ENCODE data around the gene HS6ST2. TPM values are rescaled to one million over a fixed set of nuclear protein-coding genes. Genes with fewer than 3 reads are reported as not detected.

HS6ST2 gene
- total RNA-seq, 2 donors from 2014 or later: 0.12 to 0.19 TPM

GRCh38 chrX:132751063-132751690, 207.3 kb downstream of the HS6ST2 start:
- no peak for ATAC-seq (replicated peaks in 1 of 2)
- no peak overlapping the region for H3K27ac Mint-ChIP-seq

GRCh38 chrX:132750331-132751062, 207.9 kb downstream of the HS6ST2 start:
- Mint-ChIP-seq H3K36me3 (ENCODE audit: insufficient read depth in 2 of 2) (no peaks in the 10 kb centered on the region), H3K4me1 (ENCODE audit: low read depth) (peaks cover 4% of the 10 kb centered on the region), H3K4me3 (no peak overlapping the region), H3K27ac (no peak overlapping the region), H3K27me3 (ENCODE audit: low read depth) (peaks cover 57% of the 10 kb centered on the region), H3K9me3 (no peaks in the 10 kb centered on the region)
- DNase-seq (peak in 1 of 2 donors; percentile 2), ATAC-seq (replicated peaks in 1 of 2) (peak; percentile 56 to 59)

More at GRCh38 chrX:132751063-132751690, 207.3 kb downstream of the HS6ST2 start:
- Mint-ChIP-seq H3K9me3 (no peaks in the 10 kb centered on the region), H3K36me3 (ENCODE audit: insufficient read depth in 2 of 2) (no peaks in the 10 kb centered on the region), H3K27me3 (ENCODE audit: low read depth) (peaks cover 54% of the 10 kb centered on the region), H3K4me1 (ENCODE audit: low read depth) (peaks cover 4% of the 10 kb centered on the region), H3K4me3 (no peak overlapping the region)
- no peak for DNase-seq

- Mint-ChIP-seq H3K9me3 (no peaks in the 10 kb centered on the region), H3K4me1 (ENCODE audit: low read depth) (peaks cover 4% of the 10 kb centered on the region), H3K27me3 (ENCODE audit: low read depth) (peaks cover 62% of the 10 kb centered on the region), H3K4me3 (no peak overlapping the region), H3K27ac (no peak overlapping the region), H3K36me3 (ENCODE audit: insufficient read depth in 2 of 2) (no peaks in the 10 kb centered on the region)
- ATAC-seq (replicated peaks in 1 of 2): no peak
- DNase-seq: no peak
Measured at GRCh38 chrX:132749406-132749805, 209.0 kb downstream of the HS6ST2 start.

DNA sequence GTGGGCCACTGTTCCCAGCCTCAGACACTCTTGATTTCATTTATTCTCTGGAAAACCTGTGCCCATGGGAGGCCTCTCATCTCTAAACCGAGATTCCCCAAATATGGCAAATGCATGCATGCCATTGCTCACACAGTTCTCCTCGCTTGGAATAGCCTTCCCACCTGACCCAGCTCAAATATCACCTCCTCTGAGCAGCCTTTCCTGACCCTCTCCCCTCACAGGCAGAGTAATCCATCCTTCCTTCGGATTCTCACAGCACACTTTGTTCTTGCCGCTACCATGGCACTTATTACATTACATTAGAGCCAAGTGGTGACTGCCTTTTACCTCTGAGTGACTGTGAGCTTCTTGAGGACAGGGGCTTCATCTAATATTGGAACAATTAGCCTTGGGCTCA, 209.5 kb downstream of the HS6ST2 start:
- peaks cover 4% of the 10 kb centered on the region for H3K4me1 Mint-ChIP-seq (ENCODE audit: low read depth)
- H3K27me3 Mint-ChIP-seq (ENCODE audit: low read depth): peaks cover 64% of the 10 kb centered on the region
- H3K27ac Mint-ChIP-seq: no peak overlapping the region
- no peak overlapping the region for H3K4me3 Mint-ChIP-seq
- no peak for DNase-seq
- H3K9me3 Mint-ChIP-seq: no peaks in the 10 kb centered on the region
- H3K36me3 Mint-ChIP-seq (ENCODE audit: insufficient read depth in 2 of 2): no peaks in the 10 kb centered on the region
- no peak for ATAC-seq (replicated peaks in 1 of 2)

- Mint-ChIP-seq H3K9me3 (no peaks in the 10 kb centered on the region), H3K4me1 (ENCODE audit: low read depth) (peaks cover 4% of the 10 kb centered on the region), H3K27ac (no peak overlapping the region), H3K4me3 (no peak overlapping the region), H3K27me3 (ENCODE audit: low read depth) (peaks cover 61% of the 10 kb centered on the region), H3K36me3 (ENCODE audit: insufficient read depth in 2 of 2) (no peaks in the 10 kb centered on the region)
- no peak for DNase-seq
- ATAC-seq (replicated peaks in 1 of 2): no peak
Measured at GRCh38 chrX:132748268-132748667, 210.2 kb downstream of the HS6ST2 start.

DNA sequence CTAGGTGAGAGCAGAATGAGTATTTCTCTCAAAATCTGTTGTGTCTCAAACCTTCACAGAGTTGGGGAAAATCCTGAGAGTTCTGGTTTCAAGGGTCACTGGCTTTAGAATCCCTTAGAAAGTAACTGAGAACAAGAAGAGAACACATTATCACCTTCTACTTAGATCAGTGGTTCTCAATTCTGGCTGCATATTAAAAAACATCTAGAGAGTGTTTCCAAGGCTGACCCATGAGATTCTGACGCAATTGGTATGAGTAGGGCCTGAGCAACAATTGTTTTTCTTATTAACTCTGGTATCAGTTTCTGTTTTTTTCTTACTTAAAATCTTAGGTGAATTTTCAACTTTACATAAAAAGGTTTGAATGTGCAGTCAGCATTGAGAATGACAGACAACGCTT, 212.8 kb downstream of the HS6ST2 start:
- Mint-ChIP-seq H3K36me3 (ENCODE audit: insufficient read depth in 2 of 2) (no peaks in the 10 kb centered on the region), H3K27ac (no peak overlapping the region), H3K4me3 (no peak overlapping the region), H3K27me3 (ENCODE audit: low read depth) (peaks cover 72% of the 10 kb centered on the region), H3K9me3 (no peaks in the 10 kb centered on the region), H3K4me1 (ENCODE audit: low read depth) (peaks cover 4% of the 10 kb centered on the region)
- DNase-seq: no peak
- ATAC-seq (replicated peaks in 1 of 2): no peak

DNA sequence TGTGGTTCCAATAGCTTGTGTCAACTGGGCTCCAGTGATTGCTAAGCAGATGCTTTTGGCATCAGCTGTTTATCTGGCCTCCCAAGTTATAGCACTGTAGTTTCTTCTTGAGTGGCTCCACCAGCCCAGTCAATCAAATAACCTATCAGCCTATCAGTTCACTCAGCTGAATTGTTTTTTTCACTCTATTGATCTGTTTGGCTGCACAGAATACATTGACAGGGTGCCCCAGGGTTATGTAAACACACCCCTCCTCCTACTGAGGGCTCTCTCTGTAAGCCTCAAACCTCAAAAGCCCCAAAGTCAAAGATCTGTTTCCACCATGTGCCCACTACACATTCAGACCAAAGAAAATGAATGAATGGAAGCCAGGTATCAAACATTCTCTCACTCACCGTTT, 214.0 kb downstream of the HS6ST2 start:
- H3K36me3 Mint-ChIP-seq (ENCODE audit: insufficient read depth in 2 of 2): no peaks in the 10 kb centered on the region
- ATAC-seq (replicated peaks in 1 of 2): peak; percentile 53 to 69
- no peak overlapping the region for H3K27ac Mint-ChIP-seq

DNA sequence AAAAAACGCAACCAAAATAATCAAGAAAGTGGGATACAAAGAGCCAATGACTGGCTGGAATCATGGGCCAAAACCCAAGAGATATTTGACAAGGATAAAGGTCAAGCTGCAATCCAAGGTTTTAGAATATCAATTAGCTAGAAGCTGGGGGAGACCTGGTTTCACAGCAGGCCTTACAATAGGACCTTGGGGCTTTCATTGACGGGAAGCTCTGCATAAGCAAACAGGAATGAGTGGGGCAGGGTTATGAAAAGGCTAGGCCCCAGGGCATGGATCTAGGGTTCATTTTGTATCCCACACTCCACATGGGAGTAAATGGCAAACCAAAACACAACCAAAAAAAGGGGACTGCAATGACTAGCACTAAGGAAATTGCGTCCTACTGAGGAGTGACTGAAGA, 215.3 kb downstream of the HS6ST2 start:
- no peak for ATAC-seq (replicated peaks in 1 of 2)
- Mint-ChIP-seq H3K27ac (no peak overlapping the region), H3K36me3 (ENCODE audit: insufficient read depth in 2 of 2) (no peaks in the 10 kb centered on the region), H3K9me3 (no peaks in the 10 kb centered on the region), H3K27me3 (ENCODE audit: low read depth) (peaks cover 66% of the 10 kb centered on the region), H3K4me1 (ENCODE audit: low read depth) (peaks cover 2% of the 10 kb centered on the region), H3K4me3 (no peak overlapping the region)
- no peak for DNase-seq

More for the DNA sequence above, 214.0 kb downstream of the HS6ST2 start:
- no peaks in the 10 kb centered on the region for H3K9me3 Mint-ChIP-seq
- no peak for DNase-seq
- H3K27me3 Mint-ChIP-seq (ENCODE audit: low read depth): peaks cover 66% of the 10 kb centered on the region
- no peak overlapping the region for H3K4me3 Mint-ChIP-seq
- no peaks in the 10 kb centered on the region for H3K4me1 Mint-ChIP-seq (ENCODE audit: low read depth)

- Mint-ChIP-seq H3K27ac (no peak overlapping the region), H3K9me3 (no peaks in the 10 kb centered on the region), H3K4me1 (ENCODE audit: low read depth) (peaks cover 11% of the 10 kb centered on the region), H3K36me3 (ENCODE audit: insufficient read depth in 2 of 2) (no peaks in the 10 kb centered on the region), H3K4me3 (no peak overlapping the region), H3K27me3 (ENCODE audit: low read depth) (peaks cover 63% of the 10 kb centered on the region)
- ATAC-seq (replicated peaks in 1 of 2) (no peak), DNase-seq (no peak)
Measured at GRCh38 chrX:132742246-132742645, 216.2 kb downstream of the HS6ST2 start.

DNA sequence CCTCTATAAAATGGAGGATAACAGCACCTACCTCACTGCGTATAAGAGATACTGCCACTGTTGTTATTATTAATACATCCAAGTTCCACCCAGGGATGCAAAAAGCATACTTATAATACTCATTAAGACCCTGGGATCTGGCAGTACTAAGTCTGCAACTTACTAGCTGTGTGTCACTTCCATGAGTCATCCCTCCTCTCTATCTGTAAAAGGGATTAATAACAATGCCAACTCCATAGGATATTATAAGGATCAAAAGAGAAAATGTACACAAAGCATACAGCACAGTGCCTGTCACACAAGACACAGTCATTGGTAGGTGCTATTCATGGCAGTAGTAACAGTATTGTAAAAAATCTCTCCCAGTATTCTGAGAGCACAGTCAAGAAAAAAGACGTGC, 216.7 kb downstream of the HS6ST2 start:
- Mint-ChIP-seq H3K27me3 (ENCODE audit: low read depth) (peaks cover 61% of the 10 kb centered on the region), H3K9me3 (no peaks in the 10 kb centered on the region), H3K4me3 (no peak overlapping the region), H3K36me3 (ENCODE audit: insufficient read depth in 2 of 2) (no peaks in the 10 kb centered on the region), H3K4me1 (ENCODE audit: low read depth) (peaks cover 14% of the 10 kb centered on the region), H3K27ac (no peak overlapping the region)
- no peak for DNase-seq
- no peak for ATAC-seq (replicated peaks in 1 of 2)

DNA sequence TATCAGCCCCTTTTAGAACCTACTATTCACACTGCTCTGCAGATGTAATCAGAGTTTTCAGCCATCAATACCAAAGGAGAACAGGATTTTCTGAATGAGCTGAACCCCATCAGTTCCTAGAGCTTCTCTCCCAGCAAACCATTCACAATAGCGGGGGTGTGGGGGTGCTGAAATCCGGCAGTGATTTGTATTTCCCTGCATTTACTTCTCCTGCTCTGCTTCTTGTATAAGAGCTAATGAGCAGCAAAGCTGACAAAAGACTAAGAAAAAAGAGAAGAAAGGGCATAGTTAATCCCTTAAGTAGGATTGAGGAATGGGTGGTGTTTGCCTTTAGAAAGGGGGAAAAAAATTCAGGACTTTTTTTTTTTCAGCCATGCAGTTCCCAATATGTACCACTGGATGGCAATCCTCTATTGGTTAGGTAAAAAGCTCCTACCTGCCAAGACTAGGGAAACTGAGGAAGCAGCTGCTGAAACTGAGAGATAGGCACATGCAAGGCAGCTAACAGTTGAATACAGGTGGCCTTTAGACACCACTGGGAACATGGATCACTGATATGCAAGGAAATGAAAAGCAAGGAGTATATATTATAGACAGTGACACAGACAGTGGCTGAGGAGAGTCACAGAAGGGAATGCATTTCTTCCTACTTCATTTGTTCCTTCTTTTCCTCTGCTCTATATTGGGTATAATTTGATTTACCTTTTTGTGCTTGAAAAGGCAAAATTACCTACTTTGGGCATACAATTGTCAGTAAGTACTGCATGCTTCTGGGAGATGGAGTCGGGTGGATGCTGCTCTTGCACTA, 217.9 kb downstream of the HS6ST2 start:
- ATAC-seq (replicated peaks in 1 of 2): no peak
- Mint-ChIP-seq H3K4me1 (ENCODE audit: low read depth) (peaks cover 14% of the 10 kb centered on the region), H3K27me3 (ENCODE audit: low read depth) (peaks cover 51% of the 10 kb centered on the region), H3K9me3 (no peaks in the 10 kb centered on the region), H3K27ac (no peak overlapping the region), H3K4me3 (no peak overlapping the region), H3K36me3 (ENCODE audit: insufficient read depth in 2 of 2) (no peaks in the 10 kb centered on the region)
- no peak for DNase-seq

DNA sequence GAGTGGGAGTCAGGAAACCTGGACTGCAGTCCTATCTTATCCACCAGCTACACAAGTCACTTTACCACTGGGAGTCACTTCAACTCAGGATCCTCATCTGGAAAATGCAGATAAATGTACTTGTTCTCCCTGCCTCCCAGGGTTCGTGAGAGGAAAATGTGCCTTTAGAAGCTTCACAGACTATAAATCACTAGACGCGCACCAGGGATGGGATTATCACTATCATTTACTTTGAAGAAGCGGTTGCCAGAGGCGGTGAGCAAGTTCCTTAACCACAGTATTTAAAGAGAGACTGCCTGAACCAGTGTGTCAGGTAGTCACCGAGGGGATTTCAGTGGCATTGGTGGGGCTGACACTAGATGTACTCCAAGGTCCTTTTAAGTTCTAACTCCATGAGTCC, 219.5 kb downstream of the HS6ST2 start:
- H3K9me3 Mint-ChIP-seq: no peaks in the 10 kb centered on the region

GRCh38 chrX:132737743-132738142, 220.7 kb downstream of the HS6ST2 start:
- no peaks in the 10 kb centered on the region for H3K36me3 Mint-ChIP-seq (ENCODE audit: insufficient read depth in 2 of 2)
- H3K9me3 Mint-ChIP-seq: no peaks in the 10 kb centered on the region
- ATAC-seq (replicated peaks in 1 of 2): peak; percentile 94 to 95
- DNase-seq: peak; percentile 45 to 58
- H3K27me3 Mint-ChIP-seq (ENCODE audit: low read depth): peaks cover 45% of the 10 kb centered on the region
- H3K4me3 Mint-ChIP-seq: no peak overlapping the region
- H3K27ac Mint-ChIP-seq: no peak overlapping the region
- H3K4me1 Mint-ChIP-seq (ENCODE audit: low read depth): peaks cover 14% of the 10 kb centered on the region

More for the DNA sequence above, 219.5 kb downstream of the HS6ST2 start:
- peaks cover 41% of the 10 kb centered on the region for H3K27me3 Mint-ChIP-seq (ENCODE audit: low read depth)
- DNase-seq (no peak), ATAC-seq (replicated peaks in 1 of 2) (no peak)
- H3K4me1 Mint-ChIP-seq (ENCODE audit: low read depth): peaks cover 14% of the 10 kb centered on the region
- no peaks in the 10 kb centered on the region for H3K36me3 Mint-ChIP-seq (ENCODE audit: insufficient read depth in 2 of 2)
- H3K4me3 Mint-ChIP-seq: no peak overlapping the region
- H3K27ac Mint-ChIP-seq: no peak overlapping the region
